GM18502 (cell line): Measurements from ENCODE around the gene DPP7.
"Not testable (repeated sequence)": the region's sequence is repeated elsewhere in the genome, so short reads cannot be mapped to it uniquely, and the experiment has no call there.

Experiments used
- ATAC-seq: cut with Tn5 transposase; IDR thresholded peaks from one replicate; pipeline ENCODE4 v1.9.1; 2021; ENCODE audit warnings: mild to moderate bottlenecking; ENCODE audit not compliant: unreplicated experiment, poor library complexity

DPP7 gene

DNA sequence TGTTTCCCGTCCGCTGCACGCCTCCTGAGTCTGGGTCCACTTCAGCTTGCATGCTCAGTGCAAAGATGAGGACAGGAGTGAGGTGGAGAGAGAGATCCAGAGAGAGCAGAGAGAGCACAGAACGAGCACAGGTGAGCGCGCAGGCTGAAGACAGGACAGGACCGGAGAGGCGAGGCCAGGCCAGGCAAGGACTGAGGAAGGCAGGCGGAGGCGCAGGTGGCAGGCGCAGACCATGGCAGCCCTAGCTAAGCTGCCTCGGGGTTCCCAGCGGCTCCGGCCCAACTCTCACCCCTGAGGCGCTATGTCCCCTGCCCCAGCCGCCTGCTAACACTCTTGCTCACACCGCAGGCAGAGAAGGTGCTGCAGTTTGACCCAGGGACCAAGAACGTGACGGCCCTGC is 34.1 kb upstream of the DPP7 start:
- ATAC-seq, result no peak

DNA sequence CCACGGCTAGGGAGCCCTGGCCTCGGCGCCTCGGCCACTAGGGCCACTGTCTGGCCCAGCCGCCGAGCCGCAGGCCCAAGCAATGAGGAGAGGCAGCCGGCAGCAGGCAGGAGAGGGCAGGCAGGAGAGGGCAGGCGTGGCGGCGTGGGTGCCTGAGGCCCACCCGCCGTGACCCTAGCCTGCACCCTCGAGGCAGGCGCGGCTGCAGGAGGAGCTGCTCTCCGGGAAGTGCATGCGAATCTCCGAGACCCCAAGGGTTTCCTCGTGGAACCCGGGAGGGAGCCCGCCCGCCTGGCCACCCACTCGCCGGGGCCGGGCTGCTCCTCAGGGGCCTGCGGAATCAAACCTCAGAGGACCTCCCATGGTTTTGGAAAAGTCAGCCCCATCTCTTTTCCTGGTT is 33.7 kb upstream of the DPP7 start:
- no peak for ATAC-seq

DNA sequence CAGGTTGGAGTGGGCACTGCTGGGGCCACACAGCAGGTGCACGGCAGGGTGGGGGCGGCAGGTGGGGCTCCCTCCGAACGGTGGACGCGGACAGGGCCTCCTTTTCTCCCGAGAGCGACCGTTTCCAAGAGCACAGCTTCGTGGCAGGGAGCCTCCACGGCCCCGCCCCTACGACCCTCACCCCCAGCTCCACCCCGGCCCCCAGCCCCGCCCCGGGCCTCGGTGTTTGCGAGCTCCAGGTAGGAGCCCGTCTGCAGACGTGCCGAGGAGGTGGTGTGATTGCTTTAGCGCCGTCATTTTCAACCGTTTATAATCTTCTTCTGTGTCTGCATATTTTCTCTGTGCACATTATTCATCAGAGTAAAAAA is 33.2 kb upstream of the DPP7 start:
- no peak for ATAC-seq

DNA sequence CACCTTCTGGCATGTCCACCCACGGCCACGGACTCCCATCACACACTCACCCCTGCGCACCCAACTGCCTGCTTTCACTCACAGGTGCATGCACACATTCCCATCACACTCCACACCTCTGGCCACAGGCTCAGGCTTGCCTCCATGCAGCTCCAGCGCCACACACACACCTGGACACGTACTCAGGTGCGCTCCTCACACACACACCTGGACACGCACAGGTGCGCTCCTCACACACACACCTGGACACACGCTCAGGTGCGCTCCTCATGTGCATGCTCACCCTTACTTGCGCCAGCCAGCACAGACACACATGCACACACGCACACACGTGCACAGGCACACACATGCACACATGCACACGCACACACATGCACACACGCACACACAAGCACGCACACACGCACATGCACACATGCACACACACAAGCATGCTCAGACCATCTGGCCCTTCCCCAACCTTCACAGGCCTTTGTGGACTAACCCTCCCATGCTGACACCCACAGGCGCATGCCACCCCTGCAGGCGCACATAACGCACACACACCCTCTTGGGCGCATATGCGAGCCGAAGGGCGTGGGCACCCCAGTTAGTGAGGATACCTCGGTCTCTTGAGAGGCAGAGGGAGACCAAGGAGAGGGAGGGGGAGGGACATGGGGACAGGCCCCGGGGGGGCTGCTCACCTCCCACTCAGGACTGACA is 32.7 kb upstream of the DPP7 start:
- no peak for ATAC-seq

DNA sequence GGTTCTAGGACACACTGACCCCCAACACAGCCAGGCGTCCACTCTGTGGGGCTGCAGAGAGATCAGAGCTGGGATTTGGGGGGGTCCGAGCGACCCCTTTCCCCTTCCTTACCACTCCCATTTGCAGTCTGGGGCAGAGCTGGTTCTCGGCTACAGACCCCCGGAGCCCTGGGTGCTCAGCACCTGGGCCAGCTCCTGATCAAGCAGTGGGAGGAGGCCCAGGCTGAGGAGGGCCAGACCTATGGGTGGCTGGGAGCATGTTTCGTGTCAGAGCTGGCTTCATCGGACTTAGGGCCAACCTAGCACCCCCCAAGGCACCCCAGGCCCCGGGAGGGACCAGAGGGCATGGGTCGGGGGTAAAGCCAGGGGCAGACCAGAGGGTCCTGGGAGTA is 32.0 kb upstream of the DPP7 start:
- no peak for ATAC-seq

DNA sequence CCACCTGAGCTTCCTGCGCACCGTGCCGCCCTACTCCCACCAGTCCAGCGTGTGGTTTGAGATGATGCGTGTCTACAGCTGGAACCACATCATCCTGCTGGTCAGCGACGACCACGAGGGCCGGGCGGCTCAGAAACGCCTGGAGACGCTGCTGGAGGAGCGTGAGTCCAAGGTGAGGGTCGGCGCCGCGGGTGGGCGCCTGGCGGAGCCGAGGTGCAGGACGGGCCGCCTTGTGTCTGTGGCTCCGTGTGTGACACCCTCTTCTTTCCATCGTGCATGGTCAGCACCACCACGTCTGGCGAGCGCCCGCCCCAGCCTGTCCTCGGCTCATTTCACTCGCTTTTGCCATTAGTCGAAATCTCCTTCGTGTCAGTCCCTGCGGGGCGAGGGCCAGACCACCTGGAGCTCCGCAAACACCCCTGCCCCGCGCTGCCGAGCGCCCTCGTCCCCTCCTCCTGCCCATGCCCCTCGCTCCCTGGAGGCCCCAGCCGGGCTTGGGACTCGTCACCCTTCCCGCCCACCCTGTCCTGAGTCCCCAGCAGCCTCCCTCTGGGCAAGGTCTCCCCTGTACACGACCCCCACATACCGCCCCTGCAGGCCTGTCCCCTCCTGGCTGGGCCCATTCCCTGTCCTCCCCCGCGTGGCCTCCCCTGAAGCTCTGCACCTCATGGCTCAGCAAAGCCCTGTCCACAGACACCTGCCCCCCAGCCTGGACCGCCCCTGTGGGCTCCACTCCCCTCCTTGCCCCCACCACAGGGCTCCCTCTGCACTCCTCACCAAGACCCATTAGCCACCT is 31.4 kb upstream of the DPP7 start:
- no peak for ATAC-seq

DNA sequence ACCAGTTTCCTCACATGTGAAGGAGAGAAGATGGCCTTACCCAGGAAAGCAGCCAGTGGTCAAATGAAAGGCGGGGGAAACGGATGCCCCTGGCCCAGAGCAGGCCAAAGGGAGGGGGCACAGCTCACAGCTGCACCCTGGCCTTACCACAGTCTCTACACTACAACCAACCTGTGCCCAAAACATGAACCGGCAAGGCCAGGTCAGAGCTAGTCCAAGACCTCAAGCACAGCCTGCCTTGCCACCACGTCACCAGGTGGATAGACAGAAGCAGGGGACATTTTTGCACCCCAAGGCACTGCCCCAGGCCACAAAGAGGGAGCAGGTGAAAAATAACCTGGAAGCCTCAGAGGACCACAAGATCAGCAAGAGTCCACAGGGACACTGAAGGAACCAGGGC is 28.9 kb upstream of the DPP7 start:
- ATAC-seq, result no peak

DNA sequence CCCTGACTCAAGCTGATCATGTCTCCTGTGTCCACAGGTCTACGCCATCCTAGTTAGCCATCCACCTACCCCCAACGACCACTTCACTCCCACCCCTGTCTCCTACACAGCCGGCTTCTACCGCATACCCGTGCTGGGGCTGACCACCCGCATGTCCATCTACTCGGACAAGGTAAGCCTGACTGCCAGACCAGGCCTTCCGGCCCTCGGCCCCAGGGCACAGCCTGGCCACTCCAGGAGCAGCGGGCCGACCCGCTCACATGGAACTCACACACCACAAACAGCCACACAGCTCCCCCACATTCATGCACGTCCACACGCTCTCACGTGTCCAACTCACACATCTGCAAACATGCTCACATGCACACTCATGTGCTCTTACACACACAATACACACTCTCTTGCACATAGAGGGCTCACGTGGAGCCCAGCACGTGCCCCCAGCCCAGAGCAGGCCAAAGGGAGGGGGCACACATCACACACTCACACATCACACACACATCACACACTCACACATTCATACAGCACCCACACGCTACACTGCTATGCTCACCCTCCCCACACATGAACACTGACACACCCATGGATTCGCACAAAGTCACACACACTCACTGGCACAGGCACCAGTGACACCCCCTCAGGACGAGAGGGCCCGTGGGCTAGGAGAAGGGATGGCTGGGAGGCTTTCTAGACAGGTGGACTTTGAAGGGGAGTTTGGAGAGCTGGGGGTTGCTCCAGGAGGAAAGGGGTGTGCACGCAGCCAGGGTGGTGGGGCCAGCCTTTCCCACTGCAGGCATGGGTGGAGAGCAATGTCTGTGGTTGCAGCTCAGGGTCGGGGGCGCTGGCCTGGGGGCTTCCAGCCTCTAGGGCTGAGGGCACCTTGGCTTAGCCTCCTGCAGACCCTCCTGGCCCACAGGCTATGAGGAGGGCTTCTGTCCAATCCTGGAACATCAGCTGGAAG is 27.7 kb upstream of the DPP7 start:
- ATAC-seq, result no peak

DNA sequence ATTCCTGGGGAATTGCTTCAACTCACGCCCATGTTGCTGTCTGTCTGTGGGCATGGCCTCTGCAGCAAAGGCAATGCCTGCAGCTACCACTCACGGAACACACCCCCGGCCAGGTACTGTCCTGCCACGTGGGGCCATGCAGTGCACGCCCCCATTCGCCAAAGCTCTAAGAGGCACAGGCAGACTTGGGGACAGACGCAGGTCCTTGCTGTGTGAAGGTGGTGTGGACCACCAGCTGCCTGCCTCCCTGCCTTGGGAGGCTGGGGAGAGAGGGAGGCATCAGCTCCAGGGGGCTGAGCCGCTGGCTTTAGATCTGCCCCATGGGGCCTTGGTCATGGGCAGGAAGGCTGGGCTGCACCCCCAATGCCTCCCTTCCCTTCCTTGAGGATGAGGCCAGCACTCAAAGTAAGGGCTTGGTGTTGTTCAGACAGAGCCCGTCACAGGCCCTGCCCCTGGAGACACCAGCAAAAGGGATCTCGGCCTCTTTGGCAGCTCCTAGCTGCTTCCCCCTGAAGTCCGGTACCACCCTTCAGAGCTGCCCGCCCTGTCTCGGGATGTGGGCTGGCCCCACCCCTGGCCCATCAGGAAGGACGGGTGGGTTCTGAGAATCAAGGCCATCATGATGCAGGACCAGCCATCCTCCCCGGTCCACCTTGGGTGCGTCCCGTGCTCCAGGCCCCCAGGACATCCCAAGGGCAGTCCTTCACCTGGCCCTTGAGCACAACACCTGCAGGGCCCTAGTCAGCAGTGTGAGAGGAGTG is 26.7 kb upstream of the DPP7 start:
- no peak for ATAC-seq

DNA sequence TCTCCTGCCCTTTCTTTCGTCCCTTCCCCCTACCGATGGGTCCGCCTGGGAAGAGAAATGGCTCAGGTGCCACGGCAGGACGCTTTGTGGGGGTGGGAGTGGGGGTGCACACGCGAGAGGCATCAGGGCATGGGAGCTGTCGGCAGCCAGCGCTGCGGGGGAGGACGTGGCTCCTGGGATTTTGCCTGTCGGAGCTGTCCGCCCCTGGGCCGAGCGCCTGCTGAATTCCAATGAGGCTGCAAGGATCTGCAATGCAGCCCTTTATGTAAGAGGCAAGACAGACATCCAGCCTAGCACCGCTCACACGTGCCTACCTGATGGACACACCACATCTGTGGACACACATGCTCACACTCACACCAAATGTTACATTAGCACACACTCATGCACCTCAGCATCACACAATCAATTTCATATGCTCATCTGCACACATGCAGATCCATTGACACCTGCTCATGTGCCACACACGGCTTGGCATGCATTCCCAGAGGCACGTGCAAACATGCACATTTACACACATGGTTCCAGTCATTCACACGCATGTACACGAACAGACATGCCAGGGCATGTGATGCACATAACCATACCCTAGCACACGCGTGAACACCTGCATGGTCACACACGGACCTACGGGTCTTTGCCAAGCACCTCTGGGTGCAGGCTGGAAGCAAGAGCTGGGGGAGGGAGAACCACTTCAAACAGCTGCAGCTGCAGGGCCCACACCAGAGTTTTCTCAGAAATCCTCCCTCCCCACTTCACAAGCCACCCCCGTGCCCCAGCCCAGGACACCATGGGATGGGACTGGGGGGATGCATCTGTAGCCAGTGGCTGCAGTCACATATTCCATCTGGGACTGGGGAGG is 25.8 kb upstream of the DPP7 start:
- ATAC-seq, result no peak

DNA sequence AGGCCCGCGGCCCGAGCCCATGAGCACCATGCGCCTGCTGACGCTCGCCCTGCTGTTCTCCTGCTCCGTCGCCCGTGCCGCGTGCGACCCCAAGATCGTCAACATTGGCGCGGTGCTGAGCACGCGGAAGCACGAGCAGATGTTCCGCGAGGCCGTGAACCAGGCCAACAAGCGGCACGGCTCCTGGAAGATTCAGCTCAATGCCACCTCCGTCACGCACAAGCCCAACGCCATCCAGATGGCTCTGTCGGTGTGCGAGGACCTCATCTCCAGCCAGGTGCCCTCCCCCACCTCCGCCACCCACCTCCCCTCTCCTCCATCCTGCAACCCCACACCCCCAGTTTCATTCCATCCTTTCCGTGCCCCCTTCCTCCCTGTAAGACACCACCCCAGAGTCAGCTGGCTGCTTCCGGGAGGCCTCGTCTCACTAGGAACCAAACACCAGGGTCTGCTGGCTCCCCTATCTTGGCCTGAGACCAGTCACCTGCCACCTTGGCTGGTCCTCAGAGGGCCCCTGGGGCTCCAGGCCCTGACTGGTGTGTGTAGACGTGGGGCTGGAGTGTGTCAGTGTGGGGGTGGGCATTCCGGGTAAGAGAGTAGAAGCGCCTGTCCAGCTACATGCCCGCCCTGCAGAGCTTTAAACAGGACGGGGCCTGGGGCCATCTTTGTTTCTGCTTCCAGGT is 25.1 kb upstream of the DPP7 start:
- no peak for ATAC-seq

DNA sequence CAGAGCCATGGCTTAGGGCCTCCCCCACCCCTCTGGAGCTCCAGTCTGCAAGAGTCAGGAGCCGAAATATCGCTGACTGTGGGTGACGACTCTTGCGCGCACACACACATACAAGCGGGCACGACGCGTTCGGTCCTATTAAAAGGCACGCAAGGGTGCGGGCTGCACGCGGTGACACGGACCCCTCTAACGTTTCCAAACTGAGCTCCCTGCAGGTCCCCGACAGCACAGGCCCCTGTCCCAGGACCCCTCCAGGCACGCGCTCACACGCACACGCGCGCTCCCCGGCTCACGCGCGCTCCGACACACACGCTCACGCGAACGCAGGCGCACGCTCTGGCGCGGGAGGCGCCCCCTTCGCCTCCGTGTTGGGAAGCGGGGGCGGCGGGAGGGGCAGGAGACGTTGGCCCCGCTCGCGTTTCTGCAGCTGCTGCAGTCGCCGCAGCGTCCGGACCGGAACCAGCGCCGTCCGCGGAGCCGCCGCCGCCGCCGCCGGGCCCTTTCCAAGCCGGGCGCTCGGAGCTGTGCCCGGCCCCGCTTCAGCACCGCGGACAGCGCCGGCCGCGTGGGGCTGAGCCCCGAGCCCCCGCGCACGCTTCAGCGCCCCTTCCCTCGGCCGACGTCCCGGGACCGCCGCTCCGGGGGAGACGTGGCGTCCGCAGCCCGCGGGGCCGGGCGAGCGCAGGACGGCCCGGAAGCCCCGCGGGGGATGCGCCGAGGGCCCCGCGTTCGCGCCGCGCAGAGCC is 24.4 kb upstream of the DPP7 start, which contains the start of gene GRIN1:
GRIN1 (plus strand) TSS at position 433 of the 746 bp plus-strand sequence. CDS start 333 bp downstream, outside the sequence.
- ATAC-seq, result no peak

DNA sequence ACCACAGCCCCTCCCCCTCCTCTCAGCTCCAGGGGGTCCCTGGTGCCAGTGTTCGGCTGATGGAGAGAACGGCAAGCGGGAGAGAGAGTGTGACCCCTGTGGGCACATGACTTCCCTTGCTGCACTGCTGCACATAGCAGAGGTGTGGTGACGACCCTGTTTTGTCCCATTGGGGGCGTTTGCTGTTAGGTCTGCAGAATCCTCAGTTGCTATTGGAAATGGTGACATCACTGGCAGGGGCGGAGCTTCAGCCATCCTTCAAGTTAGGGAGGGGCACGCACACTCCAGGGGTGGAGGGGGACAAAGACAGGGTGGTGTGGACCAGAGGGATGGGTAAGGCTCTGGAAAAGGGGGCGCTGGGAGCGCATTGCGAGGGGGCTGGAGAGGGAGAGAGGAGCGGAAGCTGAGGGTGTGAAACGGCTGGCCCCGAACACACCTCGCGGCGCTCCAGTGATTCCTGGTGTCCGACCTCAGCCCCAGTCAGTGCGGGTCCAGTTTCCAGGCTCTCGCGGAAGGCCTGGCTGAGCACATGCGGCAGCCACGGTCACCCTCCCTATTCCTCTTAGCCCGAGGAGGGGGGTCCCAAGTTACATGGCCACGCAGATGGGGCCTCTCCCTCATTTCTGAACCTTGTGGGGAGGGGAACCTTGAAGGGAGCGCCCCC is 23.7 kb upstream of the DPP7 start:
- ATAC-seq, result no peak

DNA sequence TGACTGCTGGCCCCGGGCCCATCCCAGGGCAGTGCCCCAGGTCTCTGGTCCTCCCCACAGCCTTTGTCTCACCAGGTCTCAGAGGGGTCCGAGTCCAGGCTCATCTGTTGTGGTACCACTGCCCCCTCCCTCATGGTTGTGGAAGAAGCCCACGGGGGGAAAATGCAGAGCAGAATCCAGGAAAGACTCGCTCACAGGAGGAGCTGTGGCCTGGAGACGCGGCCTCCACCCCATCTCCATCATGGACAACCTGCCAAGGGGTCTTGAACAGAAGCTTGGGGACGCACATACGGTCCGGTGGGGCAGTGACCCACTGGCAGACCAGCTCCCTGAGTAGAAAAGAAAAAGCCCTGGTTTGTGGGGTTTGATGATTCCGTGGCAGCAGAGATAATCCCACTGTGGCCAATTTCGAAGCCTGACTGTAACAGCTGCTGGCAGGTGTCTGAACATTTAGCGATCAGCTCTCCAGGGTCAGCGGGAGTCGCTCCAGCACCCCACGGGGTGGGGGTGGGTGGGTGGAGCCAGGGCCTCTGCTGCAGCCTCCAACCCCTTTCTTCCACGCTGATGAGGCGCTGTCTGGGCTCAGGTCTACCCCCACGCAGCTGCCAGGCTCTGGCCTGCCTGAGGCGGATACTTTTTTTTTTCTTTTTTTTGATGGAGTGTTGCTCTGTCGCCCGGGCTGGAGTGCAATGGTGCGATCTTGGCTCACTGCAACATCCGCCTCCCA is 22.5 kb upstream of the DPP7 start:
- no peak for ATAC-seq

DNA sequence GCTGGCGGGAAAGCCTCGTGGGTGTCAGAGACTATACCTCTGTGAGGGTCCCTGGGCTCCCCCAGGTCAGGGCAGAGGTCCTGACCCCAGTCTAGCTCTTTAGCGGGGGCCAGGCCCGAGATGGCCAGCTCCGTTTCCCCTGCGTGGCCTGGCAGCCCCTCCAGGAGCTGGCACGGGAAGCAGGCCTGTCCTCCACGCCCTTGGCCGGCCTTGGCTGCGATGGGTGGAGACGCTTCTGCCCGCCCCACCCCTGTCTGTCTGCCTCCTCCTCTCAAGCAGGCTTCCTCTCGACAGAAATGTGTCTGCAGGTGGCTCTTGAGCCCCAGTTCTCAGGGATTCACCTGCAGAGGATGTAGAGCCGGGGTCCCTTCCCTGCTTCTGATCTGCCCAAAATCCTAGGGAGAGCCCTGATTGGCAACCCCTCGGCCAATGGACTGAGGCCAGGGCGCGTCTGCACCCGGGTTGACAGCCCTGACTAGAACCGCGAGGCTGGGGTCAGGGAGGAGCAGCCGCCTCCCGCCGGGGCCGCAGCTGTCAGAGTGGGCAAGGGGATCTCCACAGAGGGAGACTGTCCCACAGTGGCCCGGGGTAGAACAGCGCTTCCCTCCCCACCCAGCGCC is 21.8 kb upstream of the DPP7 start:
- no peak for ATAC-seq

DNA sequence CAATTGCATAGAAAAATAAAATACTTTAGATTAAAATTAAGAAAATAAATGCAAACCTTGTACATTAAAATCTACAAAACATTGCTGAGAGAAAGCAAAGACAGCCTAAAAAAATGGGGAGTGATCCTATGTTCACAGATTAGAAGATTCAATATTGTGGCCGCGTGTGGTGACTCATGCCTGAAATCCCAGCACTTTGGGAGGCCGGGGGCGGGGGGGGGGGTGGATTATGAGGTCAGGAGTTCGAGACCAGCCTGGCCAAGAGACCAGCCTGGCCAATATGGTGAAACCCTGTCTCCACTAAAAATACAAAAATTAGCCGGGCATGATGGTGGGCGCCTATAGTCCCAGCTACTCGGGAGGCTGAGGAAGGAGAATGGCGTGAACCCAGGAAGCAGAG is 20.6 kb upstream of the DPP7 start:
- ATAC-seq, result not testable (repeated sequence)
